GM12891 (cell line): Measurements from ENCODE around the gene GKN1.

Source experiments
- PAX5 ChIP-seq: IDR thresholded peaks from 2 replicates; pipeline ENCODE4 v1.6.1; 2011; ENCODE audit warnings: low read length, moderate library complexity, mild to moderate bottlenecking; ENCODE audit not compliant: insufficient read depth, severe bottlenecking
- POLR2A ChIP-seq: IDR thresholded peaks from 2 replicates; pipeline ENCODE4 v1.6.1; 2011; ENCODE audit warnings: low read depth, low read length, control low read depth
- POLR2AphosphoS5 ChIP-seq: IDR thresholded peaks from 2 replicates; pipeline ENCODE4 v1.6.1; 2011; ENCODE audit warnings: low read depth, low read length, control low read depth
- SPI1 ChIP-seq: IDR thresholded peaks from 2 replicates; pipeline ENCODE4 v1.6.1; 2011; ENCODE audit warnings: low read depth, low read length, control low read depth
- TAF1 ChIP-seq: IDR thresholded peaks from 2 replicates; pipeline ENCODE4 v1.6.1; 2011; ENCODE audit warnings: low read depth, low read length, control low read depth

DNA sequence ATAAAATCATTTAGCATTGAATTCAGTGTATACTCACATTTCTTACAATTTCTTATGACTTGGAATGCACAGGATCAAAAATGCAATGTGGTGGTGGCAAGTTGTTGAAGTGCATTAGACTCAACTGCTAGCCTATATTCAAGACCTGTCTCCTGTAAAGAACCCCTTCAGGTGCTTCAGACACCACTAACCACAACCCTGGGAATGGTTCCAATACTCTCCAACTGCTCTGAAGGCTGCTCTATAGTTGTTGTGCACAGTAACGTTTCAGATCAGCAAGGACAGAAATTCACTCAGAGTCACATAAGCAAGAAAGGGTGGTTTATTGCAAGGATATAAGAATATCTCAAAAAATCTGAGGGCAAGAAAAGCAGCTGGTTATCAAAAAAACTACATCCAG lies 6.5 kb downstream of the GKN1 start:
- no peak for TF ChIP-seq POLR2A
- no peak for TF ChIP-seq TAF1
- TF ChIP-seq POLR2AphosphoS5: no peak
- TF ChIP-seq SPI1: no peak
- TF ChIP-seq PAX5: no peak
